Stimulated activated CD4-positive, alpha-beta T cell treated with anti-CD3 and anti-CD28 coated beads, TNF-alpha, amount 100 ng/mL, for 48 hours (primary cell): ENCODE data around the gene CAPSL.
"Not testable (repeated sequence)": the region's sequence is repeated elsewhere in the genome, so short reads cannot be mapped to it uniquely, and the experiment has no call there.

Source experiments
- DNase-seq, 3 donors: peaks; one replicate each; pipeline ENCODE4 v3.0.0-alpha.2; 2020; ENCODE audit warnings: low read depth in 3 of 3

Gene CAPSL

GRCh38 chr5:35876922-35877321, 61.5 kb downstream of the CAPSL start:
- DNase-seq: no peak

- no peak for DNase-seq
These were observed 62.0 kb downstream of the CAPSL start for GRCh38 chr5:35876454-35876853.

- no peak for DNase-seq
These were observed 67.8 kb downstream of the CAPSL start for GRCh38 chr5:35870605-35871004.

DNA sequence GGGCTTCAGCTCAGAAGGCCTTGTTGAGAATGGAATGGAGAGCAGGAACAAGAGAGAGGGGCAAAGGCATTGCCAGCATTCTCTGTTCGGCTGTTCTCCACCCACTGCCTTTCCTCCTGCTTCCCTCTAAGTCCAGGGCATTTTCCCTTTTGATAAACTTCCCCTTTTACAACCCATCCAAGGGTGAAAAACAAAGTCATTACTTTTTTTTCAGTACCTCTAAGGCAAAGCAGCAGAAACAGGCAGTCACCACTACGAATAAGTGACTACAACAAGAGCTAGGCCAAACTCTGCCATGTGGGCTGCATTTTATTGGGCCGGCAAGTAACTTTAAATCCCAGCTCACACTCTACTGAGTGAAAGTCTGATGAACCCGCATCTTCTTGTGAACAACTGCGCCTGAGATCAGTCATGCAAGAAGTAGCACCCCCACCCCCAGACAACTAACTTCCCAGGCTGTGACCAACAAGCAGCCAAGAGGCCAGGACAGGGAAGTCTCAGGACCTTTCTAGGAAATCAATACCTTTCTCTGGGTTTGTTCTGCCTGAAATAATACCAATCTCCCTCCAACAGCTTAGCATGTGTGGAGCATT, 68.6 kb downstream of the CAPSL start:
- DNase-seq: no peak

DNA sequence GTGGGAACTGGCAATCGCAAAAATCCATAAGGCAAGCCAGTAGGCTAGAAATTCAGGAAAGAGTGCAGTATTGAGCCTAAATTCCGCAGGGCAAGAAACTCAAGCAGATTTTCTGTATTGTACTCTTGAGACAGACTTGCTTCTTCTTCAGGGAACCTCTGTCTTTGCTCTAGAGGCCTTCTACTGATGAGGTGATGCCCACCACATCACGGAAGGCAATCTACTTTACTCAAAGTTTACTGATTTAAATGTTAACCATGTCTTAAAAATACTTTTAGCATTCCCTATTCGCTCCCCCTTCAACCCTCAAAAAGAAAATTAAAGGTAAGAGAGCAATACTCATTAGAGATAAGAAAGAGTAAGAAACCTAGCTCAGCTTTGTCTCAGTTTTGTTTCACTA, 70.4 kb downstream of the CAPSL start:
- DNase-seq: no peak

DNA sequence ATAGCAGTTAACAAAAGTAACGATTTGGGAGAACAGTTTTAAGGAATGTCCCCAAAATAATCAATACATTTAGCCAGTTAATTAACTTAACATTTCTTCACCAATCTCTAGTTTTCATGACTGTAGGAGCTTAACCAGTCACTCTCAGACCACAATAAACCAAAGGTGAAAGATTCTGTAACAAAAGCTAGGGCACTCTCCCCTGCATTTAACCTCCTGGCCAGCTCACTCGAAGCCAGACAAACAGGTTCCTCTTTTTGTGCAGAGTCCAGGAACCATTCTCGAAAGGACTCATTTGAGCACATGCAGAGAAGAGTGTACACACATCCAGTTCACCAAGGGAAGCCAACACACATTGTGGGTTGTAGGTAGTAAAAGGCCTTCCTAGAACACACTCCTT, 75.3 kb downstream of the CAPSL start:
- no peak for DNase-seq

DNA sequence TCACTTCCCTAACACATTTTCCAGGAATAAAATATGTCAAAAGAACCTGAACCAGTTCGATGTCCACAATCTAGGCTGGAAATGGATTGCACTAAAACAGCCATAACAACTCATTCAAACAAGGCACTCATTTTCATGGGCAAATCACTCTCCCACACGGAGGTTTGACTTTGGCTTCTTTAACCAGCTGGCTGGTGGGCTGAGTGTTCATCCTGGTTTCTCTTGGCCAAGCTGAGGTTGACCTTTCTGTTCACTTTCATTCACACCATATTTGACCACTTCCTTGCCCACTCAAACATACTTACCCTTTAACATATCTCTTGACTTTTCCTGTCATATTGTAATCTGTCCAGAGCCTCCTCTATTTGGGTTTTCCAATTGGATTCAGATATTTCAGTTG, 76.3 kb downstream of the CAPSL start:
- DNase-seq: no peak

DNA sequence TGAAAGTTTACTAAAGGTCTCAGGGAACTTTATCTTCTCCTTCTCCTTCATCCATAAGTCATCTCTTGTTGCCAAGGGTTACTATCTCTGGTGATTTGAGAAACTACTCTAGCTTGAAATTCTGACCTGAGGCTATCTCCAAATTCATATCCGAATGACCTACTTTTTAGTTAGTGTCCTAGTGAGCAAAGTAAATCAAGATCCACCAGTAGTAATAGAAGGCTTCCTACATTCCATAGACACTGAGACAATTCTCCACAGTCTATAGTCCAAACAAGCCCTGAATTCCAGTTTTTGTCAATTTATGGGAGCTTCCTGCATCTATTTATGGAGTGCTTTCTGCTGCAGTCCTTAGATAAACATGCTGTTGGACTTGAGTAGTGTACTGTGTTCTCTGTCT, 76.7 kb downstream of the CAPSL start:
- no peak for DNase-seq

DNA sequence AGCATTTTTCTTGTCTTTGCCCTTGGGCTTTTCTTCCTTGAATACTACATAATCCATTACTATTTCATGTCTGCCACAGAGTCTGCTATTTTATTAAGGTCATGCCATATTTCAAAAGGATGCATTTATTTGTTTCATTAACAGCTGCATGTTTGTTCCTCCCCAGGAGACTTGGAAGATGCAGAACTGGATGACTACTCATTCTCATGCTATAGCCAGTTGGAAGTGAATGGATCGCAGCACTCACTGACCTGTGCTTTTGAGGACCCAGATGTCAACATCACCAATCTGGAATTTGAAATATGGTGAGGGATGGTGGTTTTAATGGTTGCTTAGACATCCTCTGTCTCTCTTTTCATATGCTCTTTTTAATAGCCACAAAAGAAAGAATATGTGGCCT, 77.7 kb downstream of the CAPSL start:
- no peak for DNase-seq

GRCh38 chr5:35859101-35859661, 79.2 kb downstream of the CAPSL start:
- no peak for DNase-seq

DNA sequence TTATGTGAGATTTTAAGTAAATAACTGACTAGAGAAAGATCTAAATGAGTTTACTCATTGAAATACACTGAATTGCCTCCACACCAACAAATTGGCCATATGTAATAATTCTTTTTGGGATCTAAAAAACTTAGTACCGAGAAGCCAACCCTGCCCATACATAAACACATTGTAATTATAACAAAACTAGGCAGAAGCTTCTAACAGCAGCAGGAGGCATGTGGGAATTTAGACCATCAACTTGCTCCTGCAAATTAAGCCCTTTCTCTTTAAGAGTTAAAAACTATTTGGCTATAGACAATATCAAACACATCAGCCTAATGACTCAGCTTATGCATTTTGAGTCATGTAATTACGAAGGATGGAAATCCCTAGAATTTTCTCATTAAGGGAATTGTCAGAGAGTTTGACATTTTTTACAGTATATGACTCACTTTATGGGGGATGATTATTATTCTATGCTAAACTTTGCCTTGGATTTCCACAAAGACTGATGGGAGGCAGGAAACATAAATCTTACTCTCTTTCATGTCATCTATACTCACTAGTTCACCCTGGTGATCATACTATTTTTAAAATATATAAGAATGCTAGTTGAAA, 80.7 kb downstream of the CAPSL start:
- DNase-seq: no peak

DNA sequence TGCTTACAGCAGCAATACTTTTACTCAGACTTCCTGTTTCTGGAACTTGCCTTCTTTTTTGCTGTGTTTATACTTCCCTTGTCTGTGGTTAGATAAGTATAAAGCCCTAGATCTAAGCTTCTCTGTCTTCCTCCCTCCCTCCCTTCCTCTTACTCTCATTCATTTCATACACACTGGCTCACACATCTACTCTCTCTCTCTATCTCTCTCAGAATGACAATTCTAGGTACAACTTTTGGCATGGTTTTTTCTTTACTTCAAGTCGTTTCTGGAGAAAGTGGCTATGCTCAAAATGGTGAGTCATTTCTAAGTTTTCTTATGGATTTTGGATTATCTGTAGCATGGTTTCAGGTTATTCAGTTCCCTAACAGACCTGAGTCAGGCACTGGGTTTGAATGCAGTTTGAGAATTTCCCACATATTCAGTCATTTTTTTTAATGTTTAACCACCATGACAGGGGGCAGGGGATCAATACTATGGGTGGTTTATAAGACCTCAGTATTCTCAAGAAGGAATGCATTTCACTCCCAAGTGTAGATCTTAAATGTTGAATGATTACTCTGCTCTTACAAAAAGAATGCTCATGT, 81.6 kb downstream of the CAPSL start, which contains the start of gene IL7R:
IL7R (plus strand) TSS at position 127 of the 587 bp plus-strand sequence; CDS start at position 214, 87 bp downstream.
- no peak for DNase-seq

- not testable (repeated sequence) for DNase-seq
These were observed 82.1 kb downstream of the CAPSL start for GRCh38 chr5:35856186-35856764.

DNA sequence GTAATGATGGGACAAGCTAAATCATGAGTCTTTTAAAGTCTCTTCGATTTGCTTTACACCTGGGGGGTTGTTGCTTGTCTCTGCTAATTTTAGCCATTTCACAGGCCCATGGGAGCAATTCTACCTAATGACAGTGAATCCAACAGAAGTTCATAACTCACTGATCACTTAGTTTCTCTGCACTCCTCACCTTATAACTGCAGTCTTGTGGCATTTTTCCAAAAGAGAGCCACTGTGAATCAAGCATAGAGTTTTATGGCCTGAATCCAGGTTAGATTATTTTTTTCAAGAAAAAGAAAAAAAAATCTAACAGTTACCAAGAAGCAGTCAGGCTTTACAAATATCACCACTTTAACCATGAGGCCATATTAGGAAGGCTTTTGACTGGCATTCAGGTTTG, 83.2 kb downstream of the CAPSL start:
- DNase-seq: no peak
